Measurements from ENCODE around the gene VPS45. TPM values are rescaled to one million over a fixed set of nuclear protein-coding genes. Genes with fewer than 3 reads are reported as not detected.

VPS45 gene
- 43.6 and 43.7 TPM in 2 replicates for total RNA-seq

GRCh38 chr1:150067184-150068108, at the start of gene VPS45:
TSS of gene VPS45 (plus strand) at chr1:150067776. CDS start at chr1:150067858, 82 bp downstream.

GRCh38 chr1:150149271-150150132, 81.9 kb downstream of the VPS45 start, which contains the start of gene PLEKHO1:
TSS of gene PLEKHO1 (plus strand) at chr1:150149916. CDS start at chr1:150150258, 342 bp downstream.

Other genes with a start within 250 kb of the VPS45 start
- gene BOLA1, start 168.2 kb upstream of the VPS45 start, total RNA-seq, result 7.7 and 7.9 TPM in 2 replicates
- 15.4 and 26.3 TPM in 2 replicates for gene SV2A, start 149.9 kb upstream of the VPS45 start, total RNA-seq
- 7.7 and 16.6 TPM in 2 replicates for gene SF3B4, start 140.0 kb upstream of the VPS45 start, total RNA-seq
- 3.9 and 4.8 TPM in 2 replicates for gene MTMR11, start 130.9 kb upstream of the VPS45 start, total RNA-seq
- gene OTUD7B, start 57.0 kb upstream of the VPS45 start, total RNA-seq, result 13.1 and 28.8 TPM in 2 replicates
- 38.6 and 49.7 TPM in 2 replicates for gene PLEKHO1, start 82.1 kb downstream of the VPS45 start, total RNA-seq
- gene ANP32E, start 168.3 kb downstream of the VPS45 start, total RNA-seq, result 19.0 and 28.4 TPM in 2 replicates
- not detected in 2 replicates for gene CA14, start 190.0 kb downstream of the VPS45 start, total RNA-seq
- gene APH1A, start 201.2 kb downstream of the VPS45 start, total RNA-seq, result 57.4 and 84.6 TPM in 2 replicates
- 6.7 and 38.0 TPM in 2 replicates for gene C1orf54, start 205.0 kb downstream of the VPS45 start, total RNA-seq
- 3.6 and 4.8 TPM in 2 replicates for gene CIART, start 214.8 kb downstream of the VPS45 start, total RNA-seq
- 34.7 and 52.0 TPM in 2 replicates for gene MRPS21, start 226.1 kb downstream of the VPS45 start, total RNA-seq